IMR-90 (cell line): ENCODE measurements around the gene HMGCS2. TPM values are rescaled to one million over a fixed set of nuclear protein-coding genes. Genes with fewer than 3 reads are reported as not detected.
"Not testable (repeated sequence)": the region's sequence is repeated elsewhere in the genome, so short reads cannot be mapped to it uniquely, and the experiment has no call there.

Experiments
- ATAC-seq: fragments of 200-7000 bp; cut with Tn5 transposase; 2 replicates; pipeline ENCODE4 v1.9.1; 2020; ENCODE audit warnings: low read depth, mild to moderate bottlenecking, moderate library complexity
- BruUV-seq: library from RNA; stranded (reverse); fragments of 400-500 nt; replicated peaks from 2 replicates; lab custom pipeline; 2021; lab: Mats Ljungman, UMichigan
- CTCF ChIA-PET: fragments of 300-600 bp; formaldehyde crosslinking; extraction: SDS; loops from one replicate; lab custom pipeline; 2021; ENCODE audit warnings: antibody characterized with exemption; lab: Yijun Ruan, JAX
- POLR2A ChIA-PET: fragments of 300-600 bp; sonication (Branson Sonifier 250); formaldehyde crosslinking; loops from one replicate; lab custom pipeline; 2022; ENCODE audit warnings: antibody characterized with exemption; ENCODE audit not compliant: unreplicated experiment; lab: Charles Lee
- DNase-seq: peaks from one replicate; pipeline ENCODE4 v3.0.0; 2013
- H2AFZ ChIP-seq: replicated peaks from 2 replicates; pipeline ENCODE3; 2013; ENCODE audit warnings: low read length, mild to moderate bottlenecking; ENCODE audit not compliant: poor library complexity
- H2AK5ac ChIP-seq: 2 replicates; pipeline ENCODE4 v1.6.1; 2013; ENCODE audit warnings: low read depth, low read length, inconsistent platforms
- H2AK9ac ChIP-seq: replicated peaks from 2 replicates; pipeline ENCODE3; 2013; ENCODE audit warnings: mild to moderate bottlenecking, low read depth, low read length, moderate library complexity; ENCODE audit not compliant: poor library complexity
- H2BK120ac ChIP-seq: 2 replicates; pipeline ENCODE4 v1.6.1; 2013; ENCODE audit warnings: low read depth, low read length, inconsistent platforms
- H2BK15ac ChIP-seq: 3 replicates; pipeline ENCODE4 v1.6.1; 2013; ENCODE audit warnings: low read depth, low read length, inconsistent platforms
- H2BK20ac ChIP-seq: 2 replicates; pipeline ENCODE4 v1.6.1; 2013; ENCODE audit warnings: low read depth, mild to moderate bottlenecking, inconsistent platforms, low read length, moderate library complexity
- H2BK5ac ChIP-seq: 2 replicates; pipeline ENCODE4 v1.6.1; 2013; ENCODE audit warnings: mild to moderate bottlenecking, low read depth, low read length, inconsistent platforms; ENCODE audit not compliant: poor library complexity, severe bottlenecking
- H3K14ac ChIP-seq: replicated peaks from 2 replicates; pipeline ENCODE4 v1.6.1; 2013; ENCODE audit warnings: low read depth, low read length, inconsistent platforms
- H3K18ac ChIP-seq: 2 replicates; pipeline ENCODE4 v1.6.1; 2013; ENCODE audit warnings: low read depth, low read length, control low read depth
- H3K23ac ChIP-seq: 2 replicates; pipeline ENCODE4 v1.6.1; 2013; ENCODE audit warnings: low read depth, low read length, inconsistent platforms
- H3K27ac ChIP-seq: 2 replicates; pipeline ENCODE4 v1.5.1; 2013; ENCODE audit warnings: mild to moderate bottlenecking, control low read depth, low read length; ENCODE audit not compliant: insufficient read depth
- H3K27me3 ChIP-seq: 2 replicates; pipeline ENCODE4 v1.6.1; 2013; ENCODE audit warnings: low read length; ENCODE audit not compliant: control insufficient read depth, insufficient read depth
- H3K36me3 ChIP-seq: 2 replicates; pipeline ENCODE4 v1.6.1; 2013; ENCODE audit warnings: low read length, mixed read lengths; ENCODE audit not compliant: control insufficient read depth, insufficient read depth
- H3K4ac ChIP-seq: 2 replicates; pipeline ENCODE4 v1.6.1; 2013; ENCODE audit warnings: low read depth, low read length, inconsistent platforms
- H3K4me1 ChIP-seq: 2 replicates; pipeline ENCODE4 v1.6.1; 2013; ENCODE audit warnings: low read length, mixed read lengths; ENCODE audit not compliant: control insufficient read depth, insufficient read depth
- H3K4me2 ChIP-seq: 2 replicates; pipeline ENCODE4 v1.6.1; 2013; ENCODE audit warnings: low read depth, mild to moderate bottlenecking, control low read depth, low read length, moderate library complexity
- H3K4me3 ChIP-seq: 2 replicates; pipeline ENCODE4 v1.5.1; 2013; ENCODE audit warnings: low read depth, mild to moderate bottlenecking, control low read depth, low read length, moderate library complexity; ENCODE audit not compliant: insufficient read depth
- H3K56ac ChIP-seq: 2 replicates; pipeline ENCODE4 v1.6.1; 2013; ENCODE audit warnings: low read length, inconsistent platforms; ENCODE audit not compliant: insufficient read depth; ENCODE audit errors: extremely low read depth
- H3K79me1 ChIP-seq, 2 experiments: 2 replicates each; pipeline ENCODE4 v1.6.1; 2013; ENCODE audit warnings: low read length in 2 of 2, inconsistent platforms in 1 of 2, low read depth in 1 of 2
- H3K9ac ChIP-seq: 2 replicates; pipeline ENCODE4 v1.6.1; 2013; ENCODE audit warnings: low read depth, low read length, control low read depth
- H3K9me1 ChIP-seq: 2 replicates; pipeline ENCODE4 v1.6.1; 2013; ENCODE audit warnings: low read length, inconsistent platforms; ENCODE audit not compliant: insufficient read depth
- H3K9me3 ChIP-seq: 2 replicates; pipeline ENCODE4 v1.6.1; 2013; ENCODE audit warnings: low read length; ENCODE audit not compliant: control insufficient read depth, insufficient read depth
- H4K20me1 ChIP-seq: 2 replicates; pipeline ENCODE4 v1.6.1; 2013; ENCODE audit warnings: low read length, inconsistent platforms; ENCODE audit not compliant: insufficient read depth
- H4K5ac ChIP-seq: 2 replicates; pipeline ENCODE4 v1.6.1; 2013; ENCODE audit warnings: mild to moderate bottlenecking, low read depth, low read length, control low read depth
- H4K8ac ChIP-seq, 2 experiments: 2 replicates each; pipeline ENCODE4 v1.6.1; 2013; ENCODE audit warnings: low read depth in 2 of 2, low read length in 2 of 2, control low read depth in 1 of 2, inconsistent platforms in 1 of 2
- H4K91ac ChIP-seq: 2 replicates; pipeline ENCODE4 v1.6.1; 2013; ENCODE audit warnings: low read depth, low read length, inconsistent platforms; ENCODE audit not compliant: insufficient read depth
- CEBPB ChIP-seq: IDR thresholded peaks from 2 replicates; pipeline ENCODE4 v1.6.1; 2012; ENCODE audit warnings: low read depth, low read length, improper control_type of control experiment
- SMC3 ChIP-seq: fragments of 150-350 bp; IDR thresholded peaks from 2 replicates; pipeline ENCODE4 v1.6.1; 2016; ENCODE audit warnings: low read depth, mild to moderate bottlenecking, antibody characterized with exemption, low read length, moderate library complexity
- WGBS, 2 experiments: methylation state at CpG; one replicate each; pipeline versions ENCODE4 v1.1.5 to v1.1.7; 2013; ENCODE audit warnings: missing lambda C conversion rate in 2 of 2; ENCODE audit not compliant: insufficient read length in 1 of 2; ENCODE audit errors: extremely low coverage in 2 of 2; 5-methylcytosine and 5-hydroxymethylcytosine counted together
- dilution Hi-C: fragments of 300-500 bp; cut with HindIII; formaldehyde crosslinking; loops from one replicate; pipeline ENCODE4 v1.14.3; 2018; ENCODE audit warnings: low sequenced_read_pairs; ENCODE audit not compliant: unreplicated experiment
- in situ Hi-C: fragments of 300-500 bp; cut with MboI; formaldehyde crosslinking; loops from 3 replicates; pipeline ENCODE4 v1.14.3; 2019; ENCODE audit warnings: low sequenced_read_pairs, inconsistent platforms, mixed read lengths
- intact Hi-C: fragments of 100-400 bp; cut with micrococcal nuclease; formaldehyde crosslinking; loops from 2 replicates; pipeline ENCODE4 v1.10.0; 2022
- polyA plus RNA-seq, 3 experiments: library from polyadenylated mRNA; depleted of rRNA; stranded (reverse); fragments of >200 nt; gene quantifications; 2 replicates each; pipeline ENCODE4 v1.2.3, GENCODE V29; 2012; ENCODE audit warnings: low replicate concordance in 1 of 3
- total RNA-seq: library from RNA; depleted of rRNA; stranded (reverse); fragments of >200 nt; gene quantifications from 2 replicates; pipeline ENCODE4 v1.2.3, GENCODE V29; 2012

Gene HMGCS2
- total and polyA plus RNA-seq, 2 of the 4 experiments (the other 2 are of a cell fraction) = not detected

- no peak overlapping the region for H3K14ac ChIP-seq
- ATAC-seq (0 out of 2 replicates have a peak, but pooled peaks have one; percentile 40), DNase-seq (peak; percentile 63)
- no peak overlapping the region for H2AFZ ChIP-seq
- H3K23ac ChIP-seq = no peak overlapping the region
- TF ChIP-seq SMC3 (no peak), CEBPB (peak; percentile 41; the same call in 1 of the 2 replicates)
- CTCF ChIA-PET = no interaction called here
- peak overlapping the region; percentile 42; the same call in 1 of the 2 replicates for H3K4me2 ChIP-seq
- no TSS peak for BruUV-seq
- no peak overlapping the region for H2BK120ac ChIP-seq
- H2AK5ac ChIP-seq = no peak overlapping the region
- no CpG with 5 or more reads among the region's 2 CpGs for WGBS, 2 experiments
- no peak overlapping the region for H2AK9ac ChIP-seq
- in situ Hi-C loops = no loop called here
- no peak overlapping the region for H3K27ac ChIP-seq
- no peak overlapping the region for H3K4ac ChIP-seq
- no peak overlapping the region for H2BK15ac ChIP-seq
- no peaks in the 10 kb centered on the region for H3K27me3 ChIP-seq
- H3K9me3 ChIP-seq = no peaks in the 10 kb centered on the region
- H2BK5ac ChIP-seq = no peak overlapping the region
- H4K91ac ChIP-seq = no peak overlapping the region
- H3K18ac ChIP-seq = no peak overlapping the region
- intact Hi-C loops = loop anchor here (2.0 kb wide), 2 partner anchors 19 to 41 kb away; no protein-coding TSS in a partner anchor
- POLR2A ChIA-PET = no interaction called here
- no peaks in the 10 kb centered on the region; the same call in 1 of the 2 replicates for H3K9me1 ChIP-seq
- H4K5ac ChIP-seq = no peak overlapping the region
- no peak overlapping the region for H3K56ac ChIP-seq
- no peaks in the 10 kb centered on the region for H3K79me1 ChIP-seq
- H3K36me3 ChIP-seq = no peaks in the 10 kb centered on the region
- H3K9ac ChIP-seq = no peak overlapping the region
- H2BK20ac ChIP-seq = no peak overlapping the region
- no peak overlapping the region for H3K4me3 ChIP-seq
- peaks cover 13% of the 10 kb centered on the region for H3K4me1 ChIP-seq
- H4K20me1 ChIP-seq = no peaks in the 10 kb centered on the region
- dilution Hi-C loops = no loop called here
- H4K8ac ChIP-seq = no peak overlapping the region
Measured at GRCh38 chr1:119787776-119788175, 19.1 kb upstream of the HMGCS2 start.

- H3K56ac ChIP-seq, POLR2A ChIA-PET, H4K8ac ChIP-seq, dilution Hi-C loops, H3K23ac ChIP-seq, H3K4me2 ChIP-seq, H4K91ac ChIP-seq, DNase-seq, H3K18ac ChIP-seq, H3K27me3 ChIP-seq, H2AK9ac ChIP-seq, H2BK5ac ChIP-seq, H3K9me3 ChIP-seq, BruUV-seq, H3K14ac ChIP-seq, in situ Hi-C loops, H3K9ac ChIP-seq, H3K79me1 ChIP-seq, H3K27ac ChIP-seq, H3K4me3 ChIP-seq, intact Hi-C loops, H2AK5ac ChIP-seq, H4K20me1 ChIP-seq, H2BK20ac ChIP-seq, CTCF ChIA-PET, H3K36me3 ChIP-seq, ATAC-seq, H4K5ac ChIP-seq, H3K4ac ChIP-seq, H2BK120ac ChIP-seq, H2AFZ ChIP-seq, H3K9me1 ChIP-seq, H2BK15ac ChIP-seq: not testable (repeated sequence)
- WGBS, 2 experiments = no CpG with 5 or more reads among the region's 4 CpGs
- peaks cover 13% of the 10 kb centered on the region for H3K4me1 ChIP-seq
Measured at GRCh38 chr1:119786473-119787050, 17.9 kb upstream of the HMGCS2 start.
